ENCODE data around the gene CUEDC2.

CUEDC2 gene

GRCh38 chr10:102424916-102425315 is 7.5 kb downstream of the CUEDC2 start:
- DNase-seq (ENCODE audit: low read depth): no peak

- no peak for DNase-seq (ENCODE audit: low read depth)
These were observed 8.2 kb downstream of the CUEDC2 start for GRCh38 chr10:102424145-102424544.

GRCh38 chr10:102423372-102423968 is 8.9 kb downstream of the CUEDC2 start:
- no peak for DNase-seq (ENCODE audit: low read depth)

- DNase-seq (ENCODE audit: low read depth): peak; percentile 72
These were observed 9.7 kb downstream of the CUEDC2 start for GRCh38 chr10:102422545-102423129.

- peak; percentile 64 for DNase-seq (ENCODE audit: low read depth)
These were observed 10.4 kb downstream of the CUEDC2 start for GRCh38 chr10:102421757-102422512.

- no peak for DNase-seq (ENCODE audit: low read depth)
These were observed 10.9 kb downstream of the CUEDC2 start for GRCh38 chr10:102421507-102421756.

- peak; percentile 95 for DNase-seq (ENCODE audit: low read depth)
These were observed 11.5 kb downstream of the CUEDC2 start, which contains the start of gene FBXL15 for GRCh38 chr10:102420714-102421506. FBXL15 (plus strand) TSS chr10:102420836; CDS start chr10:102421130, 294 bp downstream.

GRCh38 chr10:102420181-102420713 is 12.1 kb downstream of the CUEDC2 start:
- no peak for DNase-seq (ENCODE audit: low read depth)

- peak; percentile 42 for DNase-seq (ENCODE audit: low read depth)
These were observed 12.8 kb downstream of the CUEDC2 start for GRCh38 chr10:102419269-102420180.

- DNase-seq (ENCODE audit: low read depth): no peak
These were observed 13.6 kb downstream of the CUEDC2 start, which contains the start of gene PSD for GRCh38 chr10:102418622-102419268. PSD (minus strand) TSS chr10:102418785; CDS start chr10:102417038, 1,747 bp downstream.

- no peak for DNase-seq (ENCODE audit: low read depth)
These were observed 15.7 kb downstream of the CUEDC2 start for GRCh38 chr10:102416695-102417094.

GRCh38 chr10:102416283-102416682 is 16.1 kb downstream of the CUEDC2 start:
- no peak for DNase-seq (ENCODE audit: low read depth)

GRCh38 chr10:102414749-102415148 is 17.6 kb downstream of the CUEDC2 start:
- no peak for DNase-seq (ENCODE audit: low read depth)

- DNase-seq (ENCODE audit: low read depth): no peak
These were observed 18.4 kb downstream of the CUEDC2 start for GRCh38 chr10:102413806-102414561.

- no peak for DNase-seq (ENCODE audit: low read depth)
These were observed 19.2 kb downstream of the CUEDC2 start for GRCh38 chr10:102413053-102413705.

GRCh38 chr10:102412293-102412692 is 20.1 kb downstream of the CUEDC2 start:
- DNase-seq (ENCODE audit: low read depth): no peak

- no peak for DNase-seq (ENCODE audit: low read depth)
These were observed 20.8 kb downstream of the CUEDC2 start for GRCh38 chr10:102411341-102412255.

GRCh38 chr10:102410429-102411073 is 21.8 kb downstream of the CUEDC2 start:
- DNase-seq (ENCODE audit: low read depth): no peak

Measured in CMK (cell line).